ENCODE measurements around the gene ZNRF1. TPM values are rescaled to one million over a fixed set of nuclear protein-coding genes. Genes with fewer than 3 reads are reported as not detected.

ZNRF1 gene
- total RNA-seq, 1 experiment from 2014 or later, result 52.3 TPM

GRCh38 chr16:74951681-74952080, 47.1 kb upstream of the ZNRF1 start:
- intact Hi-C loops (cut with micrococcal nuclease; ENCODE audit: unreplicated experiment) (no loop called here), in situ Hi-C loops (cut with HindIII; ENCODE audit: low pct_unique_long_range_greater_than_20kb, low sequenced_read_pairs) (no loop called here)
- H3K36me3 ChIP-seq (ENCODE audit: control insufficient read depth, insufficient read depth, low read length), result peaks cover 2% of the 10 kb centered on the region; the same call in 1 of the 2 replicates
- no peak overlapping the region for H3K4me3 ChIP-seq (ENCODE audit: low read depth in 2 of 2, low read length in 2 of 2)
- no peak for DNase-seq (ENCODE audit: low read depth, low spot score)
- no TSS peak for BruUV-seq (replicated peaks)
- no peaks in the 10 kb centered on the region for H3K4me1 ChIP-seq (ENCODE audit: control insufficient read depth, insufficient read depth, low read length)
- ChIA-PET CTCF (interaction anchor here (0.7 kb wide), 2 partner anchors 10 to 176 kb away, joined by 4 to 10 read pairs; no protein-coding TSS in a partner anchor), POLR2A (no interaction called here)
- no peak for TF ChIP-seq CTCF (IDR thresholded peaks at IDR 0.05)
- ATAC-seq, result no peak
- no peaks in the 10 kb centered on the region for H3K9me3 ChIP-seq (ENCODE audit: control insufficient read depth, insufficient read depth, low read depth, low read length)
- H3K27ac ChIP-seq (ENCODE audit: low read length), result no peak overlapping the region
- H3K27me3 ChIP-seq (ENCODE audit: control insufficient read depth, insufficient read depth, low read length), result no peaks in the 10 kb centered on the region

GRCh38 chr16:74954763-74955162, 44.1 kb upstream of the ZNRF1 start:
- no peak for TF ChIP-seq CTCF (IDR thresholded peaks at IDR 0.05)
- no peak for TF ChIP-seq REST (IDR thresholded peaks at IDR 0.05; ENCODE audit: insufficient read depth in 1 of 2, low read depth in 2 of 2, low read length in 1 of 2)
- TF ChIP-seq POLR2AphosphoS5 (IDR thresholded peaks at IDR 0.05; ENCODE audit: low read depth, low read length), result no peak
- TF ChIP-seq TCF7L2 (IDR thresholded peaks at IDR 0.05; ENCODE audit: low read depth, low read length), result no peak
- TF ChIP-seq SIN3A (IDR thresholded peaks at IDR 0.05; ENCODE audit: borderline replicate concordance, insufficient read depth, low read depth, low read length), result no peak
- no peaks in the 10 kb centered on the region for H3K9me3 ChIP-seq (ENCODE audit: control insufficient read depth, insufficient read depth, low read depth, low read length)
- in situ Hi-C loops (cut with HindIII; ENCODE audit: low pct_unique_long_range_greater_than_20kb, low sequenced_read_pairs) (no loop called here), intact Hi-C loops (cut with micrococcal nuclease; ENCODE audit: unreplicated experiment) (no loop called here)
- no peaks in the 10 kb centered on the region for H3K4me1 ChIP-seq (ENCODE audit: control insufficient read depth, insufficient read depth, low read length)
- H3K36me3 ChIP-seq (ENCODE audit: control insufficient read depth, insufficient read depth, low read length), result 0 out of 2 replicates have a peak, but pooled peaks cover 2% of the 10 kb centered on the region
- BruUV-seq (replicated peaks), result no TSS peak
- ChIA-PET CTCF (no interaction called here), POLR2A (no interaction called here)
- no peak overlapping the region for H3K4me3 ChIP-seq (ENCODE audit: low read depth in 2 of 2, low read length in 2 of 2)
- H3K27me3 ChIP-seq (ENCODE audit: control insufficient read depth, insufficient read depth, low read length), result no peaks in the 10 kb centered on the region
- ATAC-seq, result no peak
- DNase-seq (ENCODE audit: low read depth, low spot score), result no peak
- no peak overlapping the region for H3K27ac ChIP-seq (ENCODE audit: low read length)

GRCh38 chr16:74973304-74973703, 25.5 kb upstream of the ZNRF1 start:
- CTCF ChIA-PET, result no interaction called here
- no peak overlapping the region for H3K27ac ChIP-seq (ENCODE audit: low read length)
- intact Hi-C loops (cut with micrococcal nuclease; ENCODE audit: unreplicated experiment), result no loop called here
- DNase-seq (ENCODE audit: low read depth, low spot score) (no peak), ATAC-seq (no peak)
- in situ Hi-C loops (cut with HindIII; ENCODE audit: low pct_unique_long_range_greater_than_20kb, low sequenced_read_pairs), result no loop called here
- BruUV-seq (replicated peaks), result no TSS peak
- H3K27me3 ChIP-seq (ENCODE audit: control insufficient read depth, insufficient read depth, low read length), result no peaks in the 10 kb centered on the region
- no peaks in the 10 kb centered on the region for H3K4me1 ChIP-seq (ENCODE audit: control insufficient read depth, insufficient read depth, low read length)
- POLR2A ChIA-PET, result no interaction called here
- no peak overlapping the region for H3K4me3 ChIP-seq (ENCODE audit: low read depth in 2 of 2, low read length in 2 of 2)
- no peaks in the 10 kb centered on the region for H3K36me3 ChIP-seq (ENCODE audit: control insufficient read depth, insufficient read depth, low read length)
- no peaks in the 10 kb centered on the region for H3K9me3 ChIP-seq (ENCODE audit: control insufficient read depth, insufficient read depth, low read depth, low read length)
- TF ChIP-seq POLR2AphosphoS5 (IDR thresholded peaks at IDR 0.05; ENCODE audit: low read depth, low read length) (no peak), CTCF (IDR thresholded peaks at IDR 0.05) (no peak), TCF7L2 (IDR thresholded peaks at IDR 0.05; ENCODE audit: low read depth, low read length) (no peak), REST (IDR thresholded peaks at IDR 0.05; ENCODE audit: insufficient read depth in 1 of 2, low read depth in 2 of 2, low read length in 1 of 2) (no peak), SIN3A (IDR thresholded peaks at IDR 0.05; ENCODE audit: borderline replicate concordance, insufficient read depth, low read depth, low read length) (no peak)
